ENCODE results near the gene SORCS2. TPM values are rescaled to one million over a fixed set of nuclear protein-coding genes. Genes with fewer than 3 reads are reported as not detected.

SORCS2 gene
- total RNA-seq, 2 donors from 2014 or later = 0.54 to 0.74 TPM

- TF ChIP-seq CTCF (IDR thresholded peaks at IDR 0.05) = no peak
- H3K36me3 ChIP-seq = no peaks in the 10 kb centered on the region
- no peaks in the 10 kb centered on the region for H3K27me3 ChIP-seq
- H3K4me1 ChIP-seq = no peaks in the 10 kb centered on the region
- intact Hi-C loops (cut with DNase I) = no loop called here
- no peak overlapping the region for H3K4me3 ChIP-seq
- H3K27ac ChIP-seq = no peak overlapping the region
- no peaks in the 10 kb centered on the region for H3K9me3 ChIP-seq
- H3K9ac ChIP-seq (ENCODE audit: low read depth in 2 of 2, low read length in 2 of 2) = no peak overlapping the region
- no peak for DNase-seq
Observed at GRCh38 chr4:7415927-7416686, 223.8 kb downstream of the SORCS2 start.

GRCh38 chr4:7416745-7417432, 224.6 kb downstream of the SORCS2 start:
- Histone ChIP-seq H3K36me3 (no peaks in the 10 kb centered on the region), H3K4me1 (no peaks in the 10 kb centered on the region), H3K4me3 (no peak overlapping the region), H3K9me3 (no peaks in the 10 kb centered on the region), H3K27ac (no peak overlapping the region), H3K9ac (ENCODE audit: low read depth in 2 of 2, low read length in 2 of 2) (no peak overlapping the region), H3K27me3 (no peaks in the 10 kb centered on the region)
- intact Hi-C loops (cut with DNase I) = no loop called here
- TF ChIP-seq CTCF (IDR thresholded peaks at IDR 0.05) = no peak
- DNase-seq = no peak

- Histone ChIP-seq H3K36me3 (no peaks in the 10 kb centered on the region), H3K27me3 (no peaks in the 10 kb centered on the region), H3K4me1 (no peaks in the 10 kb centered on the region), H3K27ac (no peak overlapping the region), H3K9ac (ENCODE audit: low read depth in 2 of 2, low read length in 2 of 2) (no peak overlapping the region), H3K4me3 (no peak overlapping the region), H3K9me3 (no peaks in the 10 kb centered on the region)
- intact Hi-C loops (cut with DNase I) = no loop called here
- TF ChIP-seq CTCF (IDR thresholded peaks at IDR 0.05) = no peak
- no peak for DNase-seq
Observed at GRCh38 chr4:7417639-7418038, 225.3 kb downstream of the SORCS2 start.

GRCh38 chr4:7418131-7418943, 226.0 kb downstream of the SORCS2 start:
- DNase-seq = no peak
- intact Hi-C loops (cut with DNase I) = no loop called here
- no peak overlapping the region for H3K9ac ChIP-seq (ENCODE audit: low read depth in 2 of 2, low read length in 2 of 2)

More at GRCh38 chr4:7418131-7418943, 226.0 kb downstream of the SORCS2 start:
- H3K36me3 ChIP-seq = no peaks in the 10 kb centered on the region
- no peaks in the 10 kb centered on the region for H3K27me3 ChIP-seq
- no peak overlapping the region for H3K27ac ChIP-seq
- H3K9me3 ChIP-seq = no peaks in the 10 kb centered on the region
- no peak for TF ChIP-seq CTCF (IDR thresholded peaks at IDR 0.05)
- no peak overlapping the region for H3K4me3 ChIP-seq
- no peaks in the 10 kb centered on the region for H3K4me1 ChIP-seq
